HG02678 (cell line): Measurements from ENCODE around the gene HRH1.
A peak's percentile ranks its signal among the peaks of the same experiment; 100 is the strongest.
"Not testable (repeated sequence)": the region's sequence is repeated elsewhere in the genome, so short reads cannot be mapped to it uniquely, and the experiment has no call there.

Source experiments
- ATAC-seq: cut with Tn5 transposase; IDR thresholded peaks from one replicate; pipeline ENCODE4 v1.9.1; 2021; ENCODE audit warnings: mild to moderate bottlenecking, moderate library complexity; ENCODE audit not compliant: unreplicated experiment

HRH1 gene

GRCh38 chr3:11140030-11140712 is 14.1 kb upstream of the HRH1 start:
- ATAC-seq: peak; percentile 99

- ATAC-seq: peak; percentile 32
These were observed 13.6 kb upstream of the HRH1 start for GRCh38 chr3:11140713-11141104.

GRCh38 chr3:11143476-11143875 is 10.8 kb upstream of the HRH1 start:
- ATAC-seq: no peak

- no peak for ATAC-seq
These were observed 9.3 kb upstream of the HRH1 start for GRCh38 chr3:11144996-11145395.

GRCh38 chr3:11145888-11146287 is 8.4 kb upstream of the HRH1 start:
- no peak for ATAC-seq

GRCh38 chr3:11146773-11147660 is 7.3 kb upstream of the HRH1 start:
- no peak for ATAC-seq

- ATAC-seq: no peak
These were observed 4.0 kb upstream of the HRH1 start for GRCh38 chr3:11150256-11150655.

GRCh38 chr3:11152301-11152700 is 2.0 kb upstream of the HRH1 start:
- no peak for ATAC-seq

- ATAC-seq: no peak
These were observed 646 bp downstream of the HRH1 start for GRCh38 chr3:11154953-11155325.

GRCh38 chr3:11155341-11156025 is 1.2 kb downstream of the HRH1 start:
- ATAC-seq: no peak

GRCh38 chr3:11156026-11156410 is 1.7 kb downstream of the HRH1 start:
- no peak for ATAC-seq

- no peak for ATAC-seq
These were observed 3.1 kb downstream of the HRH1 start for GRCh38 chr3:11157421-11157820.

GRCh38 chr3:11159421-11159904 is 5.2 kb downstream of the HRH1 start:
- ATAC-seq: no peak

- ATAC-seq: no peak
These were observed 7.4 kb downstream of the HRH1 start for GRCh38 chr3:11161666-11162065.

GRCh38 chr3:11162401-11163345 is 8.4 kb downstream of the HRH1 start:
- no peak for ATAC-seq

GRCh38 chr3:11164607-11165006 is 10.3 kb downstream of the HRH1 start:
- no peak for ATAC-seq

- ATAC-seq: no peak
These were observed 11.2 kb downstream of the HRH1 start for GRCh38 chr3:11165476-11165875.

- ATAC-seq: not testable (repeated sequence)
These were observed 12.6 kb downstream of the HRH1 start for GRCh38 chr3:11166807-11167400.

GRCh38 chr3:11167590-11167989 is 13.3 kb downstream of the HRH1 start:
- ATAC-seq: no peak

GRCh38 chr3:11168406-11168805 is 14.1 kb downstream of the HRH1 start:
- ATAC-seq: no peak
